NCI-H2107 treated with DMSO at 0.1 percent for 48 hours (cell line): ENCODE measurements around the gene DPPA2.
"Not testable (repeated sequence)": the region's sequence is repeated elsewhere in the genome, so short reads cannot be mapped to it uniquely, and the experiment has no call there.

Experiments used
- DNase-seq: peaks from one replicate; lab custom pipeline; 2025; ENCODE audit not compliant: unreplicated experiment; lab: John Stamatoyannopoulos, UW

The DPPA2 gene, protein sequence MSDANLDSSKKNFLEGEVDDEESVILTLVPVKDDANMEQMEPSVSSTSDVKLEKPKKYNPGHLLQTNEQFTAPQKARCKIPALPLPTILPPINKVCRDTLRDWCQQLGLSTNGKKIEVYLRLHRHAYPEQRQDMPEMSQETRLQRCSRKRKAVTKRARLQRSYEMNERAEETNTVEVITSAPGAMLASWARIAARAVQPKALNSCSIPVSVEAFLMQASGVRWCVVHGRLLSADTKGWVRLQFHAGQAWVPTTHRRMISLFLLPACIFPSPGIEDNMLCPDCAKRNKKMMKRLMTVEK

GRCh38 chr3:109316162-109316730, at the start of gene DPPA2:
TSS of gene DPPA2 (minus strand) at chr3:109316517. CDS start at chr3:109314542, 1,975 bp downstream.
- no peak for DNase-seq

- DNase-seq, result no peak
Observed at GRCh38 chr3:109364088-109364487, 47.8 kb upstream of the DPPA2 start.

- no peak for DNase-seq
Observed at GRCh38 chr3:109363634-109364033, 47.3 kb upstream of the DPPA2 start.

- DNase-seq, result no peak
Observed at GRCh38 chr3:109362823-109363222, 46.5 kb upstream of the DPPA2 start.

DNA sequence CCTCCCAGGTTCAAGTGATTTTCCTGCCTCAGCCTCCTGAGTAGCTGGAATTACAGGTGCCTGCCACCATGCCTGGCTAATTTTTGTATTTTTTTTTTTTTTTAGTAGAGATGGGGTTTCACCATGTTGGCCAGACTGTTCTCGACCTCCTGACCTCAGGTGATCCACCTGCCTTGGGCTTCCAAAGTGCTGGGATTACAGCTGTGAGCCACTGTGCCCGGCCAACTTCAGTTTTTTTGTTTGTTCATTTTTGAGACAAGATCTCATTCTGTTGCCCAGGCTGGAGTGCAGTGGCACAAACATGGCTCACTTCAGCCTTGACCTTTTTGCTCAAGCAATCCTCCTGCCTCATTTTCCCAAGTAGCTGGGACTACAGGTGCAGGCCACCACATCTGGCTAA, 42.5 kb upstream of the DPPA2 start:
- not testable (repeated sequence) for DNase-seq

GRCh38 chr3:109356442-109357155, 40.3 kb upstream of the DPPA2 start:
- DNase-seq, result no peak

DNA sequence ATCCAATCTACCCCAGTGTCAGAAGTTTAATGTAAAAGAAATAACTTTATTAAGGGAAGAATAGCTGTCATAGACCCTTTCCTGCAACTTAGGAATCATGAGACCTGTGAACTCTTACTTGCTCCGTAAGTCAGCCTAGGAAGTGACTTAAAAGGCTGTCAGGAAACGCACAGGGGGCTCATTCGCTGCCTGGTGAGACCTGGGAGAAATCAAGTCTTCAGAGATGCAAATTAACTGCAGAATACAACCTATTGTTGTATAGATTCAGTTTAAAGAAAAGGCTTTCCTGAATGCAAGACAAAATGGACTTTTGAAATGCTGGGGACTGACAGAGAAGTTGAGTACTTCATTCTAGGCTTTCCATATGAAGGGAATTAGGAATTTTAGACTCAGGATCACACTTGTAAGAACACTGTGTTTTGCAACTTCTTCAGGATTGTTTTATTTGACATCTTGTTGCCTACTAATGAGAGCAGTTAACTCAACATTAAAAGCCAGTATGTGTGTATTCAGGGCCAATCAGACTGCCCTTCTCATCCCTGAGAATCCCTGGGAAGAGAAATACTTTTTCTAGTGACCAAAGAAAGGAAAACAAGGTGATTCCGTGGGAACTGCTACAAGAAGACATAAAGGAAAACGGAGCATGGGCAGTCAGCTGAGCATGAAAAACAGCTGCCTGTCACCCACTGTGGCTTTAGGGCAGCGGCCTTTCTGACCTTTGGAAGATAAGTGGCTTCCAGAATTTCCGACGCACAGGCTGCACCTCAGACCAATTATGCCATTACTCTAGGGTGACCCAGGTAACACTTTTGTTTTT, 39.5 kb upstream of the DPPA2 start:
- DNase-seq, result no peak

DNA sequence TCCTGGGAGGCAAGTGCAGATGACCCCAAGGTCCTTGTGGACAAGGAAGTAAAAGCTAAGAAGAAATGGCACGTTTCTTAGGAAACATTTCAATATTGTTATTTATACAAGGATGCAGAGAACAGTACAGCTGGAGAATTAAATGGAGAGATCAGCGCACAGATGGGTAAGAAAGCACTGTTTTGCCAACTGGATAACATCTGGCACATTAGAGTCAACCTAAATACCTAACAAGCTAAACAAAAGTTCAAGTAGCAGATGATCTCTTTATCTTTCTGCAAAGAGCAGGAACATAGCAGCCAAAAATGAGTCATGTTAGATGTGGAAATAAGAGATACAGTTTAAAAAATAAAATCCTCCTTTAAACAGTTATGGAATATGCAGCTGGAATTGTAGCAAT, 36.7 kb upstream of the DPPA2 start:
- no peak for DNase-seq

DNA sequence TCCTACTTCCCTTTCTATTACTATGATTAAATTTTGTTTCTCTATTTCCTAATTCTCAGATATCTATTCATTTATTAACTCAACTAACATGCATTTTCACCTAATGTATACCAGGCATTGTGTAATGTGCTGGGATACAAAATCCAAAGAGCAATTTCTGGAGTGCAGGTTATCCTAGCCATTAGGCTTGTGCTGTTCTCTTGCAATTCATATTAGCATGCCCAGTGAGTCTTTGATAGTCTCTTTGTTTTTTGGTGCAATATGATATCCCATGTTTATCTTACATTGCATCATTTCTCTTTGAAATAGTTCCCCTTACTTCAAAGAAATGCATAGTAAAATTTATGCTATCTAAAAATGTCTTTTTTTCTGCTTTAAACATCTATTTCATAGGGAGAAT, 34.9 kb upstream of the DPPA2 start:
- DNase-seq, result no peak

DNA sequence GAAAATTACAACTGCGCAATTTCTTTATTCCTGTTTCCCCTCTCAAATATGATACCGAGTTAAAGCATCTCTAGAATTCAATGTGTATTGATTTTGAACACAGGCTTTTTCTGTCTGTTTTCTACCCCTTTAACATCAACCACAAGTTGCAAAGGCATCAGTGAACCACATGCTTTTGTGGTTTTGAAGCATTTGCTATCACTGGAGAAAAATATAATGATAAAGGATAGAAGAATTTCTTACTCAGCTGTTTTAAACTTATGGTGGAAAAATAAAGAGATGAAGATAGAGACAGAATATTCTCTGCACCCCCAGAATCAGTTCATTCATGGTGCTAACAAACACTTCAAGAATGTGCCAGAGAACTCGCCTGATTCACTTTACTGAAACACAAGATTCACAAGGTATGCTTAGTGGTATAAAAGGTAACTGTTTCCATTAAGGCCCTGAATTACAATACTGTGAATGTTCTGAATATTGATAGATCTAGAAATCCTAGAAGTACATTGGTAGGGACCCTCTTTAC, 30.5 kb upstream of the DPPA2 start:
- DNase-seq, result no peak

- no peak for DNase-seq
Observed at GRCh38 chr3:109346099-109346498, 29.8 kb upstream of the DPPA2 start.

DNA sequence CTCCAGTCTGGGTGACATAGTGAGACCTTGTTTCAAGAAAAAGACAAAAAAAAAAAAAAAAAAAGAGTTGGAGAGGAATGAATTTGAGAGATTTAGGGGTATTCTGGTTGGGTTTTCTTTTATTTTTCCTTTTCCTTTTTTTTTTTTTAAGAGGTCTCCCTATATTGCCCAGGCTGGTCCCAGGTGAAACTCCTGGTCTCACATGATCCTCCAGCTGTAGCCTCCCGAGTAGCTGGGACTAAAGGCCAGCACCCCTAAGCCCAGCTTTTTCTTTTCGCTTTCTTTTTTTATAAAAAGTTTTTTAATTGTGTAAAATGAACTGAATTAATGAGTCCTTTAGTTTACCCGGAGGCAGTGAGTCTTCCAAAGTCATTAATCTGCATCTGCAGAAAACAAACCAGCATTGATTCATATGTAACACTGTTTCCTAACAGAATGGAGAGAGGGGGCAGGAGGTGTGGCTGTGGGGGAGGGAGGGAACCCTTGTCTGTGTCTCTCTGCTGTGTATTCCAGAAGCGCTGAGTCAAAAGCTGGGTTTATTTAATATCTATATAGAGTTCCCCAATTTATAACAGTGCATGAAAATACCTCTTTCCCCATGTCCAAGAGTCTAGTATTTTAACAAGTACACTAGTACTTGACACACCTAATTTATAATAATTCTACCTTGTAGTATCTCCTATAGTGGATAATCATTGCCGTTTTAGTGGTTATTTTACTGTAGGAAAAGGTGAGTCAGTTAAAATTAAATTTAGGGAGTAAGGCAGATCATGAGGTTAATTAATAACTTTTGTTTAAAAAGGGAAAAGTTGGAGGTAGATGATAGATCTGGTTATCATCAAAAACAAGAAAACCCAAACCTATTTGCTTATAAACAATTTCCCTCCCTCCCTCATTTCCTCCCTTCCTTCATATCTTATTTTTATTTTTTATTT, 23.7 kb upstream of the DPPA2 start:
- no peak for DNase-seq

DNA sequence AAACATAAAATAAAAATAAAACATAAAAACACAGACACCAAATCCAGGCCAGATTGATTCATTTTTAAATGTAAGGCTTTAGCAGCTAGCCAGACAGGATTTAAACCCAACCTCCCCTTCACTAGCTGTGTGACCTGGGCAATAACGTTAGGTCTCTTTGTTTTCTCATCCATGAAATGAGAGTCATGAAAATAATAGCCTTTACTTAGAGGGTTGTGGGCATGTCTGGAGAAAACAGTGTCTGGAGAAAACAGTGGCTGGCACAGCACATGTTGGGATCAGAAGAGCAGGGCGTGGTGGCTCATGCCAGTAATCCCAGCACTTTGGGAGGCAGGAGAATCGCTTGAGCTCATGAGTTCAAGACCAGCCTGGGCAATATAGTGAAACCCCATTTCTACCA, 22.9 kb upstream of the DPPA2 start:
- DNase-seq, result no peak

DNA sequence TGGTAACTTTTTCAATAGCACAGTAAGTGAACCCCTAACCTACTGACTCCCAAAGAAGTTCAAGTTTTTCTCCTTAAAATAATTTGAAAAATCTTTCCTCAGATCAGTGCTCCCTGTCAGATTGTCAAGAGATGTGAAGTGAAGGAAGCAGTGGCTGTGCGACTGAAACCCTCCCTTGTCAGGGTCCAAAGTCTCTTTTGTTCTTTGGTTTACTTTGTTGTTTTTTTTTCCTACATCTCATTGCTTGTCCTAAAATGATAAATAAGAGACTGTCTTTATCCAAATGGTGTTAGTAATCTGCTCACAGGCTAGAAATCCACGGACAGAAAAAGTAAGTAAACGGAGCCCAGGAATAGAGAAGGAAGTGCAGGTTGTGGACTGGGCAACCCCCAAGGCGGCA, 22.0 kb upstream of the DPPA2 start:
- no peak for DNase-seq

DNA sequence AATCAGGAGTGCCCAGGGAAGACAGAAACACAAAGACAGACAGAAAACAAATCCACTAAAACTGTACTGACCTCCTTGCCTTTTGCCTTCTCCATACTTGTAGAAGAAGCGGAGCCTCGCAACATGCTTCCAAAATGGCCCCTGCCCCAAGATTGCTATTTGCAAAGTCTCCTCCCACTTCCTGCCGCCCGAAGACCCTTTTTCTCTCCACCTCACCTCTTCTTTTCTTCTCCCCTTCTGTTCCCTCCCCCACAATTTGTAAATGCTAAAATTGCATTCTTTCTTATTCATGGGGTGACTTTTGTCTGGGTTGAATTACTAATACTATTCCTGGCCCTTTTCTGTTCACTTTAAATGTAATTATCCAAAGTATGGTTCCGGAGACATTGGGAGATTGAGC, 21.1 kb upstream of the DPPA2 start, which contains the start of gene DPPA4:
DPPA4 (minus strand) TSS at position 154 of the 400 bp plus-strand sequence; CDS start at position 125, 29 bp downstream.
- DNase-seq, result no peak

GRCh38 chr3:109336291-109336861, 20.1 kb upstream of the DPPA2 start:
- no peak for DNase-seq

- no peak for DNase-seq
Observed at GRCh38 chr3:109334572-109334971, 18.3 kb upstream of the DPPA2 start.

DNA sequence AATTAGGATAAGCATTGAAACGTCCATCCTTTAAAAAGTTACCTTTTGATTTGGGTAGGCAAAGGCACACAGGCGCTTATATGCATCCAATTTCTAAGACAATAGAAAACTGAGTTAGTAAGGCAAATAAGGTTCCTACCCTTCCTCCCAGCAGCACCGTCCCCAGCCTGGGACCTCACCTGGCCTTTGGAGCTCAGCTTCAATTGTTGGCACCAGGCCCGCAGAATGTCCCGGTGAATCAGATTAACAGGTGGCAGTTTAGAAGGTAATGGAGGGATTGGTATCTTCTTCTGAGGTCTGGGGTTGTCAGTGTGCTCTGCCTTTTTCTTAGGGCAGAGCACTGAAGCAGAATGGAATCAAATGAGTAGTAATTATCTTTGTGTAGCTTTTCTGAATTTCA, 15.4 kb upstream of the DPPA2 start:
- no peak for DNase-seq

- no peak for DNase-seq
Observed at GRCh38 chr3:109330405-109330804, 14.1 kb upstream of the DPPA2 start.

DNA sequence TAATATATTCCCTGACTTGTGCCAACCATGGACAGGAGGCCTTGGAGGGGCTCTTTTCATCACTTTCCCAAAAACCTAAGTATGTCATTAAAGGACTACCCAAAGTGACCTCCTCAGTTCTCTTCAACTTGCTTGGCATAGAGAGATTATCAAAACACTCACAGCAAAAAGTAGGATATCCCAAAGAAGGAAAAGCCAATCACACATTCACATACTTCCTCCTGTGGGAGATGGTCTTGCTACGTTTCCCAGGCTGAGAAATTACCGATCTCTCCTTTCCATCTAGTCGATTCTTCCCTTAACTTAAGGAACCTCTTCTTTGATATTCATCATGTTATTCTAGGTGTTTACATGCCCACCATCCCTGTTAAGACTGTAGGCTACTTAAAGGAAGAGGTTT, 11.9 kb upstream of the DPPA2 start:
- no peak for DNase-seq
